SK-N-SH (cell line): Measurements from ENCODE around the gene SNCA. TPM values are rescaled to one million over a fixed set of nuclear protein-coding genes. Genes with fewer than 3 reads are reported as not detected.

Experiments used
- CTCF ChIA-PET: fragments of 300-600, 350-600 bp; formaldehyde crosslinking; extraction: SDS; loops from one replicate; lab custom pipeline; 2021; lab: Yijun Ruan, JAX
- POLR2A ChIA-PET: fragments of 350-600 bp; sonication (Branson Sonifier 250); formaldehyde crosslinking; extraction: SDS; loops from one replicate; lab custom pipeline; 2020; ENCODE audit warnings: antibody characterized with exemption, inconsistent platforms; lab: Yijun Ruan, JAX
- DNase-seq: peaks from one replicate; pipeline ENCODE4 v3.0.0; 2012
- H2AFZ ChIP-seq: fragments of 200-600 bp; sonication (generic); 2 replicates; pipeline ENCODE4 v1.8.1; 2016; ENCODE audit warnings: antibody characterized with exemption, mild to moderate bottlenecking, low read depth
- H3F3A ChIP-seq: fragments of 200-600 bp; sonication (generic); replicated peaks from 2 replicates; pipeline ENCODE3; 2016; ENCODE audit warnings: antibody characterized with exemption, mild to moderate bottlenecking; ENCODE audit not compliant: insufficient read depth
- H3K27ac ChIP-seq, 2 experiments: fragments of 200-500 bp in 1 of 2; fragments of 200-600 bp in 1 of 2; sonication (Bioruptor generic) in 1 of 2; sonication (generic), shearing (Covaris generic) in 1 of 2; 2 replicates each; pipeline versions ENCODE4 v1.5.1 to v1.6.1; 2014 to 2016; ENCODE audit warnings: low read depth in 2 of 2, inconsistent platforms in 1 of 2, low read length in 1 of 2, mild to moderate bottlenecking in 1 of 2, mixed read lengths in 1 of 2
- H3K27me3 ChIP-seq: fragments of 200-600 bp; sonication (generic), shearing (Covaris generic); 2 replicates; pipeline ENCODE4 v1.6.1; 2016; ENCODE audit warnings: mixed run types; ENCODE audit not compliant: insufficient read depth
- H3K36me3 ChIP-seq, 2 experiments: fragments of 200-500 bp in 1 of 2; fragments of 200-600 bp in 1 of 2; sonication (Bioruptor generic) in 1 of 2; sonication (generic) in 1 of 2; replicated peaks in 1 of 2; 2 replicates each; pipeline versions ENCODE3 to v1.5.1; 2014 to 2016; ENCODE audit warnings: low read length in 1 of 2, mild to moderate bottlenecking in 1 of 2; ENCODE audit not compliant: insufficient read depth in 2 of 2, control insufficient read depth in 1 of 2
- H3K4me1 ChIP-seq, 2 experiments: fragments of 200-500 bp in 1 of 2; fragments of 200-600 bp in 1 of 2; sonication (Bioruptor generic) in 1 of 2; sonication (generic), shearing (Covaris generic) in 1 of 2; 2 replicates each; pipeline versions ENCODE4 v1.5.1 to v1.6.1; 2014 to 2016; ENCODE audit warnings: low read depth in 1 of 2, low read length in 1 of 2, mixed run types in 1 of 2; ENCODE audit not compliant: insufficient read depth in 2 of 2, control insufficient read depth in 1 of 2
- H3K4me2 ChIP-seq: fragments of 200-600 bp; sonication (generic), shearing (Covaris generic); 2 replicates; pipeline ENCODE4 v1.6.1; 2017; ENCODE audit warnings: mixed run types
- H3K4me3 ChIP-seq, 2 experiments: fragments of 200-500 bp in 1 of 2; fragments of 200-600 bp in 1 of 2; sonication (Bioruptor generic) in 1 of 2; sonication (generic), shearing (Covaris generic) in 1 of 2; 2 replicates each; pipeline versions ENCODE4 v1.5.1 to v1.8.1; 2014 to 2016; ENCODE audit warnings: low read depth in 2 of 2, inconsistent platforms in 1 of 2, low read length in 1 of 2, mild to moderate bottlenecking in 1 of 2, mixed read lengths in 1 of 2, moderate library complexity in 1 of 2
- H3K79me2 ChIP-seq: fragments of 200-600 bp; sonication (generic); 2 replicates; pipeline ENCODE4 v1.8.1; 2017; ENCODE audit warnings: mild to moderate bottlenecking; ENCODE audit not compliant: insufficient read depth
- H3K9ac ChIP-seq: fragments of 200-600 bp; sonication (generic); 2 replicates; pipeline ENCODE4 v1.6.1; 2017; ENCODE audit warnings: mixed run types
- H3K9me2 ChIP-seq: fragments of 200-600 bp; sonication (generic); 2 replicates; pipeline ENCODE4 v1.6.1; 2017; ENCODE audit warnings: mixed run types
- H3K9me3 ChIP-seq: fragments of 200-600 bp; sonication (generic); 2 replicates; pipeline ENCODE4 v1.6.1; 2017; ENCODE audit warnings: mixed run types, mild to moderate bottlenecking, moderate library complexity
- H4K20me1 ChIP-seq: fragments of 200-600 bp; sonication (generic); 2 replicates; pipeline ENCODE4 v1.6.1; 2017; ENCODE audit warnings: mild to moderate bottlenecking, mixed run types; ENCODE audit not compliant: insufficient read depth
- CHD2 ChIP-seq: fragments of 150-350 bp; IDR thresholded peaks from 2 replicates; pipeline ENCODE4 v1.6.1; 2018; ENCODE audit warnings: low read length; ENCODE audit not compliant: partially characterized antibody
- ELF1 ChIP-seq: IDR thresholded peaks from 2 replicates; pipeline ENCODE4 v1.4.0; 2012
- EP300 ChIP-seq, 2 experiments: IDR thresholded peaks; 2 replicates each; pipeline versions ENCODE4 v1.4.0 to v1.6.1; 2012; ENCODE audit warnings: borderline replicate concordance in 1 of 2, low read depth in 1 of 2, low read length in 1 of 2
- EZH2phosphoT487 ChIP-seq: fragments of 200-600 bp; sonication (generic); IDR thresholded peaks from 2 replicates; pipeline ENCODE4 v1.6.1; 2017; ENCODE audit warnings: low read depth, mixed run types, mild to moderate bottlenecking, antibody characterized with exemption, moderate library complexity, borderline replicate concordance
- FOSL2 ChIP-seq: IDR thresholded peaks from 2 replicates; pipeline ENCODE4 v1.4.0; 2012; ENCODE audit warnings: low read depth, mild to moderate bottlenecking, moderate library complexity, borderline replicate concordance
- FOXJ3 ChIP-seq: sonication (generic); formaldehyde crosslinking; IDR thresholded peaks from 2 replicates; pipeline ENCODE4 v1.5.1; 2020; ENCODE audit warnings: mild to moderate bottlenecking, missing genetic modification reagents
- FOXM1 ChIP-seq: IDR thresholded peaks from 2 replicates; pipeline ENCODE4 v1.4.0; 2012; ENCODE audit warnings: low read depth, mild to moderate bottlenecking
- GABPA ChIP-seq: IDR thresholded peaks from 2 replicates; pipeline ENCODE4 v1.4.0; 2012; ENCODE audit warnings: low read depth, mild to moderate bottlenecking
- JUND ChIP-seq: IDR thresholded peaks from 2 replicates; pipeline ENCODE4 v1.4.0; 2012
- MAX ChIP-seq: IDR thresholded peaks from 2 replicates; pipeline ENCODE4 v1.4.0; 2012; ENCODE audit warnings: low read depth
- MXI1 ChIP-seq: IDR thresholded peaks from 2 replicates; pipeline ENCODE4 v1.6.1; 2012; ENCODE audit warnings: mild to moderate bottlenecking, low read depth, low read length, improper control_type of control experiment
- NRF1 ChIP-seq: IDR thresholded peaks from 2 replicates; pipeline ENCODE4 v1.6.1; 2012; ENCODE audit warnings: low read depth, mild to moderate bottlenecking, low read length
- RCOR1 ChIP-seq: fragments of 150-350 bp; IDR thresholded peaks from 2 replicates; pipeline ENCODE4 v1.6.1; 2017; ENCODE audit warnings: antibody characterized with exemption, low read length
- RFX5 ChIP-seq: IDR thresholded peaks from 2 replicates; pipeline ENCODE4 v1.6.1; 2012; ENCODE audit warnings: mild to moderate bottlenecking, improper control_type of control experiment, low read length
- SIN3A ChIP-seq: IDR thresholded peaks from 2 replicates; pipeline ENCODE4 v1.6.1; 2012; ENCODE audit warnings: low read depth, mild to moderate bottlenecking, low read length, moderate library complexity, borderline replicate concordance
- SMC3 ChIP-seq: IDR thresholded peaks from 2 replicates; pipeline ENCODE4 v1.6.1; 2012; ENCODE audit warnings: low read depth, low read length, improper control_type of control experiment
- TCF12 ChIP-seq: IDR thresholded peaks from 2 replicates; pipeline ENCODE4 v1.4.0; 2012
- TEAD4 ChIP-seq: IDR thresholded peaks from 2 replicates; pipeline ENCODE4 v1.4.0; 2012; ENCODE audit warnings: mild to moderate bottlenecking, borderline replicate concordance; ENCODE audit not compliant: insufficient read depth
- USF1 ChIP-seq: IDR thresholded peaks from 2 replicates; pipeline ENCODE4 v1.4.0; 2012; ENCODE audit warnings: low read depth, borderline replicate concordance
- YY1 ChIP-seq: IDR thresholded peaks from 2 replicates; pipeline ENCODE4 v1.4.0; 2012; ENCODE audit warnings: low read depth, mild to moderate bottlenecking
- WGBS: methylation state at CpG from one replicate; pipeline ENCODE4 v1.1.6; 2017; ENCODE audit warnings: low lambda C conversion rate; 5-methylcytosine and 5-hydroxymethylcytosine counted together
- polyA plus RNA-seq, 3 experiments: library from polyadenylated mRNA; depleted of rRNA; stranded (reverse); fragments of >200 nt; gene quantifications; 2 replicates each; pipeline ENCODE4 v1.2.3, GENCODE V29; 2012
- TF ChIP-seq, protein P1 (sequence below): IDR thresholded peaks from 2 replicates; pipeline ENCODE4 v1.4.0; 2012; ENCODE audit warnings: low read depth, borderline replicate concordance
- TF ChIP-seq, protein P2 (sequence below): fragments of 200-600 bp; sonication (generic); IDR thresholded peaks from 2 replicates; pipeline ENCODE4 v1.6.1; 2017; ENCODE audit warnings: antibody characterized with exemption, mild to moderate bottlenecking, moderate library complexity
- TF ChIP-seq, protein P3 (sequence below): fragments of 150-350 bp; IDR thresholded peaks from 2 replicates; pipeline ENCODE4 v1.6.1; 2016; ENCODE audit warnings: mild to moderate bottlenecking, low read depth, low read length

SNCA gene
- polyA plus RNA-seq, 1 of the 3 experiments (the other 2 are of a cell fraction): 12.9 TPM

GRCh38 chr4:89751416-89751815 lies 85.5 kb downstream of the SNCA start:
- Histone ChIP-seq H2AFZ (no peak overlapping the region; the same call in 1 of the 2 replicates), H3K27ac (peak overlapping the region in 1 of 2 experiments; percentile 98; a peak in 2 of 4 replicates), H3K36me3 (no peaks in the 10 kb centered on the region), H3K9me3 (no peaks in the 10 kb centered on the region), H3K9me2 (no peaks in the 10 kb centered on the region), H3K4me2 (no peak overlapping the region), H3K27me3 (no peaks in the 10 kb centered on the region), H4K20me1 (no peaks in the 10 kb centered on the region), H3F3A (peaks cover 23% of the 10 kb centered on the region), H3K4me1 (peaks cover 14 to 21% of the 10 kb centered on the region in 2 experiments; a peak in 3 of 4 replicates), H3K9ac (no peak overlapping the region), H3K4me3 (no peak overlapping the region), H3K79me2 (no peaks in the 10 kb centered on the region)
- POLR2A ChIA-PET: interaction anchor here (0.6 kb wide), 1 partner anchor 72 kb away, joined by 3 read pairs; no protein-coding TSS in a partner anchor
- no peak for DNase-seq
- WGBS: 93% methylated on average over 5 of the region's 5 CpGs
- CTCF ChIA-PET: no interaction called here
- no peak for TF ChIP-seq CHD2
- TF ChIP-seq YY1: no peak
- TF ChIP-seq, protein P1, sequence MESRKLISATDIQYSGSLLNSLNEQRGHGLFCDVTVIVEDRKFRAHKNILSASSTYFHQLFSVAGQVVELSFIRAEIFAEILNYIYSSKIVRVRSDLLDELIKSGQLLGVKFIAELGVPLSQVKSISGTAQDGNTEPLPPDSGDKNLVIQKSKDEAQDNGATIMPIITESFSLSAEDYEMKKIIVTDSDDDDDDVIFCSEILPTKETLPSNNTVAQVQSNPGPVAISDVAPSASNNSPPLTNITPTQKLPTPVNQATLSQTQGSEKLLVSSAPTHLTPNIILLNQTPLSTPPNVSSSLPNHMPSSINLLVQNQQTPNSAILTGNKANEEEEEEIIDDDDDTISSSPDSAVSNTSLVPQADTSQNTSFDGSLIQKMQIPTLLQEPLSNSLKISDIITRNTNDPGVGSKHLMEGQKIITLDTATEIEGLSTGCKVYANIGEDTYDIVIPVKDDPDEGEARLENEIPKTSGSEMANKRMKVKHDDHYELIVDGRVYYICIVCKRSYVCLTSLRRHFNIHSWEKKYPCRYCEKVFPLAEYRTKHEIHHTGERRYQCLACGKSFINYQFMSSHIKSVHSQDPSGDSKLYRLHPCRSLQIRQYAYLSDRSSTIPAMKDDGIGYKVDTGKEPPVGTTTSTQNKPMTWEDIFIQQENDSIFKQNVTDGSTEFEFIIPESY: no peak
- TF ChIP-seq JUND: no peak
- TF ChIP-seq TEAD4: no peak
- no peak for TF ChIP-seq EP300 (IDR thresholded peaks at IDR 0.05; ENCODE audit: borderline replicate concordance in 1 of 2, low read depth in 1 of 2, low read length in 1 of 2)
- TF ChIP-seq MXI1: no peak
- no peak for TF ChIP-seq GABPA
- TF ChIP-seq TCF12: no peak
- TF ChIP-seq NRF1: no peak
- no peak for TF ChIP-seq USF1

- no peak for TF ChIP-seq SMC3
- no peak for TF ChIP-seq CHD2
- no peak for TF ChIP-seq MXI1
- TF ChIP-seq FOSL2: no peak
- no peak for TF ChIP-seq RCOR1
- TF ChIP-seq GABPA: no peak
- no peak for TF ChIP-seq FOXJ3 (CRISPR knock-in tag)
- no peak for TF ChIP-seq USF1
- TF ChIP-seq RFX5: no peak
- TF ChIP-seq, protein P2, sequence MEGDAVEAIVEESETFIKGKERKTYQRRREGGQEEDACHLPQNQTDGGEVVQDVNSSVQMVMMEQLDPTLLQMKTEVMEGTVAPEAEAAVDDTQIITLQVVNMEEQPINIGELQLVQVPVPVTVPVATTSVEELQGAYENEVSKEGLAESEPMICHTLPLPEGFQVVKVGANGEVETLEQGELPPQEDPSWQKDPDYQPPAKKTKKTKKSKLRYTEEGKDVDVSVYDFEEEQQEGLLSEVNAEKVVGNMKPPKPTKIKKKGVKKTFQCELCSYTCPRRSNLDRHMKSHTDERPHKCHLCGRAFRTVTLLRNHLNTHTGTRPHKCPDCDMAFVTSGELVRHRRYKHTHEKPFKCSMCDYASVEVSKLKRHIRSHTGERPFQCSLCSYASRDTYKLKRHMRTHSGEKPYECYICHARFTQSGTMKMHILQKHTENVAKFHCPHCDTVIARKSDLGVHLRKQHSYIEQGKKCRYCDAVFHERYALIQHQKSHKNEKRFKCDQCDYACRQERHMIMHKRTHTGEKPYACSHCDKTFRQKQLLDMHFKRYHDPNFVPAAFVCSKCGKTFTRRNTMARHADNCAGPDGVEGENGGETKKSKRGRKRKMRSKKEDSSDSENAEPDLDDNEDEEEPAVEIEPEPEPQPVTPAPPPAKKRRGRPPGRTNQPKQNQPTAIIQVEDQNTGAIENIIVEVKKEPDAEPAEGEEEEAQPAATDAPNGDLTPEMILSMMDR: no peak
- TF ChIP-seq EZH2phosphoT487: no peak
- TF ChIP-seq FOXM1: no peak
- no peak for TF ChIP-seq SIN3A
- TF ChIP-seq ELF1: no peak
- TF ChIP-seq, protein P3, sequence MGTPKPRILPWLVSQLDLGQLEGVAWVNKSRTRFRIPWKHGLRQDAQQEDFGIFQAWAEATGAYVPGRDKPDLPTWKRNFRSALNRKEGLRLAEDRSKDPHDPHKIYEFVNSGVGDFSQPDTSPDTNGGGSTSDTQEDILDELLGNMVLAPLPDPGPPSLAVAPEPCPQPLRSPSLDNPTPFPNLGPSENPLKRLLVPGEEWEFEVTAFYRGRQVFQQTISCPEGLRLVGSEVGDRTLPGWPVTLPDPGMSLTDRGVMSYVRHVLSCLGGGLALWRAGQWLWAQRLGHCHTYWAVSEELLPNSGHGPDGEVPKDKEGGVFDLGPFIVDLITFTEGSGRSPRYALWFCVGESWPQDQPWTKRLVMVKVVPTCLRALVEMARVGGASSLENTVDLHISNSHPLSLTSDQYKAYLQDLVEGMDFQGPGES: no peak
- TF ChIP-seq TEAD4: no peak
- TF ChIP-seq MAX: no peak
- ChIA-PET POLR2A (no interaction called here), CTCF (no interaction called here)
- H3K27me3 ChIP-seq: no peaks in the 10 kb centered on the region
- H3K4me1 ChIP-seq: peaks cover 0 to 3% of the 10 kb centered on the region in 2 experiments; a peak in 2 of 4 replicates
- no peaks in the 10 kb centered on the region for H3K79me2 ChIP-seq
- no peak overlapping the region for H3K9ac ChIP-seq
- no peak overlapping the region for H3K4me3 ChIP-seq
- H4K20me1 ChIP-seq: no peaks in the 10 kb centered on the region
- no peaks in the 10 kb centered on the region for H3K9me2 ChIP-seq
- no peak overlapping the region for H2AFZ ChIP-seq
- H3K27ac ChIP-seq: no peak overlapping the region; a peak in 1 of 4 replicates
- H3K36me3 ChIP-seq: no peaks in the 10 kb centered on the region
- no peaks in the 10 kb centered on the region for H3K9me3 ChIP-seq
- no peaks in the 10 kb centered on the region for H3F3A ChIP-seq
- no peak for DNase-seq
- H3K4me2 ChIP-seq: no peak overlapping the region
- WGBS: 78% methylated on average over 1 of the region's 1 CpG
Observed at GRCh38 chr4:89746377-89746776, 90.6 kb downstream of the SNCA start.
